IMR-90 (cell line): Measurements from ENCODE around the gene CHMP3. TPM values are rescaled to one million over a fixed set of nuclear protein-coding genes. Genes with fewer than 3 reads are reported as not detected.
A peak's percentile ranks its signal among the peaks of the same experiment; 100 is the strongest.

Source experiments
- ATAC-seq: fragments of 200-7000 bp; cut with Tn5 transposase; 2 replicates; pipeline ENCODE4 v1.9.1; 2020; ENCODE audit warnings: low read depth, mild to moderate bottlenecking, moderate library complexity
- BruUV-seq: library from RNA; stranded (reverse); fragments of 400-500 nt; replicated peaks from 2 replicates; lab custom pipeline; 2021; lab: Mats Ljungman, UMichigan
- CTCF ChIA-PET: fragments of 300-600 bp; formaldehyde crosslinking; extraction: SDS; loops from one replicate; lab custom pipeline; 2021; ENCODE audit warnings: antibody characterized with exemption; lab: Yijun Ruan, JAX
- POLR2A ChIA-PET: fragments of 300-600 bp; sonication (Branson Sonifier 250); formaldehyde crosslinking; loops from one replicate; lab custom pipeline; 2022; ENCODE audit warnings: antibody characterized with exemption; ENCODE audit not compliant: unreplicated experiment; lab: Charles Lee
- DNase-seq: peaks from one replicate; pipeline ENCODE4 v3.0.0; 2013
- H2AFZ ChIP-seq: replicated peaks from 2 replicates; pipeline ENCODE3; 2013; ENCODE audit warnings: low read length, mild to moderate bottlenecking; ENCODE audit not compliant: poor library complexity
- H2AK5ac ChIP-seq: 2 replicates; pipeline ENCODE4 v1.6.1; 2013; ENCODE audit warnings: low read depth, low read length, inconsistent platforms
- H2AK9ac ChIP-seq: replicated peaks from 2 replicates; pipeline ENCODE3; 2013; ENCODE audit warnings: mild to moderate bottlenecking, low read depth, low read length, moderate library complexity; ENCODE audit not compliant: poor library complexity
- H2BK120ac ChIP-seq: 2 replicates; pipeline ENCODE4 v1.6.1; 2013; ENCODE audit warnings: low read depth, low read length, inconsistent platforms
- H2BK15ac ChIP-seq: 3 replicates; pipeline ENCODE4 v1.6.1; 2013; ENCODE audit warnings: low read depth, low read length, inconsistent platforms
- H2BK20ac ChIP-seq: 2 replicates; pipeline ENCODE4 v1.6.1; 2013; ENCODE audit warnings: low read depth, mild to moderate bottlenecking, inconsistent platforms, low read length, moderate library complexity
- H2BK5ac ChIP-seq: 2 replicates; pipeline ENCODE4 v1.6.1; 2013; ENCODE audit warnings: mild to moderate bottlenecking, low read depth, low read length, inconsistent platforms; ENCODE audit not compliant: poor library complexity, severe bottlenecking
- H3K14ac ChIP-seq: replicated peaks from 2 replicates; pipeline ENCODE4 v1.6.1; 2013; ENCODE audit warnings: low read depth, low read length, inconsistent platforms
- H3K18ac ChIP-seq: 2 replicates; pipeline ENCODE4 v1.6.1; 2013; ENCODE audit warnings: low read depth, low read length, control low read depth
- H3K23ac ChIP-seq: 2 replicates; pipeline ENCODE4 v1.6.1; 2013; ENCODE audit warnings: low read depth, low read length, inconsistent platforms
- H3K27ac ChIP-seq: 2 replicates; pipeline ENCODE4 v1.5.1; 2013; ENCODE audit warnings: mild to moderate bottlenecking, control low read depth, low read length; ENCODE audit not compliant: insufficient read depth
- H3K27me3 ChIP-seq: 2 replicates; pipeline ENCODE4 v1.6.1; 2013; ENCODE audit warnings: low read length; ENCODE audit not compliant: control insufficient read depth, insufficient read depth
- H3K36me3 ChIP-seq: 2 replicates; pipeline ENCODE4 v1.6.1; 2013; ENCODE audit warnings: low read length, mixed read lengths; ENCODE audit not compliant: control insufficient read depth, insufficient read depth
- H3K4ac ChIP-seq: 2 replicates; pipeline ENCODE4 v1.6.1; 2013; ENCODE audit warnings: low read depth, low read length, inconsistent platforms
- H3K4me1 ChIP-seq: 2 replicates; pipeline ENCODE4 v1.6.1; 2013; ENCODE audit warnings: low read length, mixed read lengths; ENCODE audit not compliant: control insufficient read depth, insufficient read depth
- H3K4me2 ChIP-seq: 2 replicates; pipeline ENCODE4 v1.6.1; 2013; ENCODE audit warnings: low read depth, mild to moderate bottlenecking, control low read depth, low read length, moderate library complexity
- H3K4me3 ChIP-seq: 2 replicates; pipeline ENCODE4 v1.5.1; 2013; ENCODE audit warnings: low read depth, mild to moderate bottlenecking, control low read depth, low read length, moderate library complexity; ENCODE audit not compliant: insufficient read depth
- H3K56ac ChIP-seq: 2 replicates; pipeline ENCODE4 v1.6.1; 2013; ENCODE audit warnings: low read length, inconsistent platforms; ENCODE audit not compliant: insufficient read depth; ENCODE audit errors: extremely low read depth
- H3K79me1 ChIP-seq, 2 experiments: 2 replicates each; pipeline ENCODE4 v1.6.1; 2013; ENCODE audit warnings: low read length in 2 of 2, inconsistent platforms in 1 of 2, low read depth in 1 of 2
- H3K9ac ChIP-seq: 2 replicates; pipeline ENCODE4 v1.6.1; 2013; ENCODE audit warnings: low read depth, low read length, control low read depth
- H3K9me1 ChIP-seq: 2 replicates; pipeline ENCODE4 v1.6.1; 2013; ENCODE audit warnings: low read length, inconsistent platforms; ENCODE audit not compliant: insufficient read depth
- H3K9me3 ChIP-seq: 2 replicates; pipeline ENCODE4 v1.6.1; 2013; ENCODE audit warnings: low read length; ENCODE audit not compliant: control insufficient read depth, insufficient read depth
- H4K20me1 ChIP-seq: 2 replicates; pipeline ENCODE4 v1.6.1; 2013; ENCODE audit warnings: low read length, inconsistent platforms; ENCODE audit not compliant: insufficient read depth
- H4K5ac ChIP-seq: 2 replicates; pipeline ENCODE4 v1.6.1; 2013; ENCODE audit warnings: mild to moderate bottlenecking, low read depth, low read length, control low read depth
- H4K8ac ChIP-seq, 2 experiments: 2 replicates each; pipeline ENCODE4 v1.6.1; 2013; ENCODE audit warnings: low read depth in 2 of 2, low read length in 2 of 2, control low read depth in 1 of 2, inconsistent platforms in 1 of 2
- H4K91ac ChIP-seq: 2 replicates; pipeline ENCODE4 v1.6.1; 2013; ENCODE audit warnings: low read depth, low read length, inconsistent platforms; ENCODE audit not compliant: insufficient read depth
- CHD1 ChIP-seq: IDR thresholded peaks from 2 replicates; pipeline ENCODE4 v1.6.1; 2012; ENCODE audit warnings: low read depth, low read length, improper control_type of control experiment
- WGBS, 2 experiments: methylation state at CpG; one replicate each; pipeline versions ENCODE4 v1.1.5 to v1.1.7; 2013; ENCODE audit warnings: missing lambda C conversion rate in 2 of 2; ENCODE audit not compliant: insufficient read length in 1 of 2; ENCODE audit errors: extremely low coverage in 2 of 2; 5-methylcytosine and 5-hydroxymethylcytosine counted together
- dilution Hi-C: fragments of 300-500 bp; cut with HindIII; formaldehyde crosslinking; loops from one replicate; pipeline ENCODE4 v1.14.3; 2018; ENCODE audit warnings: low sequenced_read_pairs; ENCODE audit not compliant: unreplicated experiment
- in situ Hi-C: fragments of 300-500 bp; cut with MboI; formaldehyde crosslinking; loops from 3 replicates; pipeline ENCODE4 v1.14.3; 2019; ENCODE audit warnings: low sequenced_read_pairs, inconsistent platforms, mixed read lengths
- intact Hi-C: fragments of 100-400 bp; cut with micrococcal nuclease; formaldehyde crosslinking; loops from 2 replicates; pipeline ENCODE4 v1.10.0; 2022
- microRNA-seq, 2 experiments: library from miRNA; stranded (forward) in 1 of 2; unstranded in 1 of 2; fragments of 10-50 nt in 1 of 2; fragments of <30 nt in 1 of 2; gene quantifications in 1 of 2; microRNA quantifications in 1 of 2; one replicate each; pipeline versions ENCODE3 to v1.1.0; 2013 to 2020; ENCODE audit not compliant: insufficient read depth in 1 of 2, insufficient read length in 1 of 2, unreplicated experiment in 1 of 2
- polyA plus RNA-seq, 3 experiments: library from polyadenylated mRNA; depleted of rRNA; stranded (reverse); fragments of >200 nt; gene quantifications; 2 replicates each; pipeline ENCODE4 v1.2.3, GENCODE V29; 2012; ENCODE audit warnings: low replicate concordance in 1 of 3
- small RNA-seq, 5 experiments: library from RNA; depleted of rRNA; stranded (forward); fragments of <200 nt; gene quantifications; one replicate each; pipeline ENCODE3, GENCODE V24; 2012
- total RNA-seq: library from RNA; depleted of rRNA; stranded (reverse); fragments of >200 nt; gene quantifications from 2 replicates; pipeline ENCODE4 v1.2.3, GENCODE V29; 2012; rRNA removed

The CHMP3 gene
- total and polyA plus RNA-seq, 2 of the 4 experiments (the other 2 are of a cell fraction) = 38.4 to 84.6 TPM

DNA sequence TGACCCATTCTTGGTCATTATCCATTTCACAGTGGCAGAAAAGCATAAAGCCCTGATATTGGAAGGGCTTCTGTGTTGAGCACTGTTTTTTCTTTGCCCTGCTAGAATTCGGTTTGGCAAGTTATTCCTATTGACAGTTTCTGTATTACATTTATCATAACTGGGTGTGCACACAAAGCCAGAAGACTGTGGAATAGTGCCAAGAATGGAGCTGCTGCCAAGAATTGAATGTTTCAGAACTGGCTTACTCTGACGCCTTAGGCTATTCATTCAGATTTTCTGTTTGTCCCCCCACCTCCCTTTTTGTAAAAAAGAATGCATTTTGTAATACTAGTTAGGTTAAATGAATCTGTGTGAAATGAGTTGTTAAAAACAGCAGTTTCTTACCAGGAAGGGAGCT is 109.4 kb downstream of the CHMP3 start:
- no peaks in the 10 kb centered on the region for H3K9me3 ChIP-seq
- peaks cover 27 to 42% of the 10 kb centered on the region in 2 experiments for H3K79me1 ChIP-seq
- no peaks in the 10 kb centered on the region for H3K27me3 ChIP-seq
- H3K4ac ChIP-seq = no peak overlapping the region
- H2BK120ac ChIP-seq = no peak overlapping the region
- no peak for TF ChIP-seq CHD1
- dilution Hi-C loops (no loop called here), intact Hi-C loops (no loop called here), in situ Hi-C loops (no loop called here)
- H3K9me1 ChIP-seq = peaks cover 3% of the 10 kb centered on the region; the same call in 1 of the 2 replicates
- H3K14ac ChIP-seq = no peak overlapping the region
- WGBS, 2 experiments = no CpG with 5 or more reads among the region's 2 CpGs
- no peaks in the 10 kb centered on the region for H3K4me1 ChIP-seq
- peaks cover 26% of the 10 kb centered on the region for H4K20me1 ChIP-seq
- H3K4me3 ChIP-seq = no peak overlapping the region
- no peak overlapping the region for H2AFZ ChIP-seq
- no peak overlapping the region for H2BK15ac ChIP-seq
- H3K36me3 ChIP-seq = peaks cover 49% of the 10 kb centered on the region
- no peak overlapping the region for H2AK5ac ChIP-seq
- no peak overlapping the region for H3K56ac ChIP-seq
- H2BK20ac ChIP-seq = no peak overlapping the region
- no peak overlapping the region for H3K18ac ChIP-seq
- ATAC-seq = peak; percentile 61
- CTCF ChIA-PET = no interaction called here
- H4K5ac ChIP-seq = no peak overlapping the region
- H2BK5ac ChIP-seq = no peak overlapping the region
- no TSS peak for BruUV-seq
- H3K23ac ChIP-seq = no peak overlapping the region
- H3K9ac ChIP-seq = no peak overlapping the region
- no peak overlapping the region for H4K91ac ChIP-seq
- H3K27ac ChIP-seq = no peak overlapping the region
- H4K8ac ChIP-seq = no peak overlapping the region
- peak; percentile 57 for DNase-seq
- H3K4me2 ChIP-seq = no peak overlapping the region
- no peak overlapping the region for H2AK9ac ChIP-seq
- POLR2A ChIA-PET = no interaction called here

Small RNAs within 50 kb of the gene (microRNA-seq; reads per million reads assigned to microRNA genes)
- gene RNU6-640P (ENCODE audit: insufficient read depth, insufficient read length) = not detected

Small RNAs within 50 kb of the gene (small RNA-seq; reads per million reads assigned to genes)
- gene RNU6-640P = 0 reads per million in 5 experiments

Other genes starting within 250 kb of the CHMP3 start
- under 0.01 TPM in 2 replicates for gene REEP1, start 225.8 kb downstream of the CHMP3 start, total RNA-seq
- gene REEP1, start 225.8 kb downstream of the CHMP3 start, polyA plus RNA-seq (2012; rRNA removed) = 0.03 TPM in 1 of 2 replicates, not detected in the other
- gene KDM3A, start 122.1 kb downstream of the CHMP3 start, total RNA-seq = 33.3 and 35.8 TPM in 2 replicates
- gene KDM3A, start 122.1 kb downstream of the CHMP3 start, polyA plus RNA-seq (2012; rRNA removed) = 21.3 and 24.8 TPM in 2 replicates
- 5.6 and 10.0 TPM in 2 replicates for gene RNF103, start 60.4 kb upstream of the CHMP3 start, total RNA-seq
- 5.5 and 7.2 TPM in 2 replicates for gene RNF103, start 60.4 kb upstream of the CHMP3 start, polyA plus RNA-seq (2012; rRNA removed)
- 16.0 and 17.8 TPM in 2 replicates for gene RMND5A, start 156.8 kb upstream of the CHMP3 start, total RNA-seq
- 5.1 and 5.8 TPM in 2 replicates for gene RMND5A, start 156.8 kb upstream of the CHMP3 start, polyA plus RNA-seq (2012; rRNA removed)
- gene CD8A, start 227.5 kb upstream of the CHMP3 start, total RNA-seq = not detected in 2 replicates
- gene CD8A, start 227.5 kb upstream of the CHMP3 start, polyA plus RNA-seq (2012; rRNA removed) = not detected in 2 replicates